ENCODE data around the gene DLGAP4.

DLGAP4 gene

GRCh38 chr20:36308353-36308752 is 2.2 kb downstream of the DLGAP4 start:
- no peak for TF ChIP-seq CTCF (IDR thresholded peaks at IDR 0.05)

GRCh38 chr20:36308986-36309385 is 2.8 kb downstream of the DLGAP4 start:
- no peak for TF ChIP-seq CTCF (IDR thresholded peaks at IDR 0.05)

More at GRCh38 chr20:36308353-36308752, 2.2 kb downstream of the DLGAP4 start:
- no peak for DNase-seq
- Histone ChIP-seq H3K4me3 (no peak overlapping the region), H3K27me3 (peaks cover 5 to 90% of the 10 kb centered on the region in 2 donors), H3K9me3 (no peaks in the 10 kb centered on the region), H3K27ac (no peak overlapping the region), H3K4me1 (peaks cover 0 to 22% (median 16%) of the 10 kb centered on the region in 4 donors), H3K36me3 (no peaks in the 10 kb centered on the region)
- intact Hi-C loops (cut with DNase I; ENCODE audit: low total_unique reads) = no loop called here

GRCh38 chr20:36309643-36310042 is 3.5 kb downstream of the DLGAP4 start:
- no peak for TF ChIP-seq CTCF (IDR thresholded peaks at IDR 0.05)
- peaks cover 0 to 22% (median 16%) of the 10 kb centered on the region in 4 donors for H3K4me1 ChIP-seq
- intact Hi-C loops (cut with DNase I; ENCODE audit: low total_unique reads) = no loop called here
- no peak for DNase-seq
- H3K4me3 ChIP-seq = no peak overlapping the region
- no peak overlapping the region for H3K27ac ChIP-seq
- H3K36me3 ChIP-seq = no peaks in the 10 kb centered on the region
- peaks cover 5 to 86% of the 10 kb centered on the region in 2 donors for H3K27me3 ChIP-seq
- H3K9me3 ChIP-seq = no peaks in the 10 kb centered on the region

More at GRCh38 chr20:36308986-36309385, 2.8 kb downstream of the DLGAP4 start:
- Histone ChIP-seq H3K36me3 (no peaks in the 10 kb centered on the region), H3K27me3 (peaks cover 5 to 90% of the 10 kb centered on the region in 2 donors), H3K4me1 (peaks cover 0 to 22% (median 16%) of the 10 kb centered on the region in 4 donors), H3K27ac (no peak overlapping the region), H3K4me3 (no peak overlapping the region), H3K9me3 (no peaks in the 10 kb centered on the region)
- DNase-seq = no peak
- intact Hi-C loops (cut with DNase I; ENCODE audit: low total_unique reads) = no loop called here

GRCh38 chr20:36310215-36310981 is 4.3 kb downstream of the DLGAP4 start:
- H3K4me3 ChIP-seq = no peak overlapping the region
- no peak overlapping the region for H3K27ac ChIP-seq
- H3K27me3 ChIP-seq = peaks cover 5 to 79% of the 10 kb centered on the region in 2 donors
- no peak for DNase-seq
- no peaks in the 10 kb centered on the region for H3K36me3 ChIP-seq
- TF ChIP-seq CTCF (IDR thresholded peaks at IDR 0.05) = no peak
- intact Hi-C loops (cut with DNase I; ENCODE audit: low total_unique reads) = no loop called here
- peaks cover 0 to 22% (median 16%) of the 10 kb centered on the region in 4 donors for H3K4me1 ChIP-seq
- H3K9me3 ChIP-seq = no peaks in the 10 kb centered on the region

- intact Hi-C loops (cut with DNase I; ENCODE audit: low total_unique reads) = no loop called here
- H3K4me1 ChIP-seq = peaks cover 0 to 13% (median 11%) of the 10 kb centered on the region in 4 donors
- no peak for DNase-seq
- no peak overlapping the region for H3K4me3 ChIP-seq
- H3K27ac ChIP-seq = no peak overlapping the region
- H3K36me3 ChIP-seq = no peaks in the 10 kb centered on the region
- peaks cover 5 to 70% of the 10 kb centered on the region in 2 donors for H3K27me3 ChIP-seq
- H3K9me3 ChIP-seq = no peaks in the 10 kb centered on the region
- TF ChIP-seq CTCF (IDR thresholded peaks at IDR 0.05) = no peak
These were observed 5.2 kb downstream of the DLGAP4 start for GRCh38 chr20:36311141-36311853.

Data from tibial artery (tissue), 4 donors.